Liver (tissue), 9 donors: Measurements from ENCODE around the gene UBE2S. TPM values are rescaled to one million over a fixed set of nuclear protein-coding genes. Genes with fewer than 3 reads are reported as not detected.

Experiments used
- DNase-seq: peaks from one replicate; pipeline ENCODE4 v3.0.0-alpha.2; 2017; ENCODE audit warnings: low spot score
- H3K27ac ChIP-seq, 2 donors: one replicate each; pipeline ENCODE4 v1.7.0; 2013; ENCODE audit warnings: inconsistent platforms in 2 of 2, low read length in 2 of 2, control low read depth in 1 of 2, low read depth in 1 of 2, mild to moderate bottlenecking in 1 of 2
- H3K27me3 ChIP-seq, 4 donors: one replicate each; pipeline versions ENCODE4 v1.6.1 to v1.7.0; 2013; ENCODE audit warnings: low read length in 3 of 4, inconsistent platforms in 1 of 4, mild to moderate bottlenecking in 1 of 4, moderate library complexity in 1 of 4; ENCODE audit not compliant: control insufficient read depth in 4 of 4, insufficient read depth in 4 of 4
- H3K36me3 ChIP-seq, 4 donors: one replicate each; pipeline versions ENCODE4 v1.6.1 to v1.7.0; 2013; ENCODE audit warnings: low read length in 3 of 4, mild to moderate bottlenecking in 3 of 4, low read depth in 1 of 4, moderate library complexity in 1 of 4; ENCODE audit not compliant: control insufficient read depth in 4 of 4, insufficient read depth in 3 of 4
- H3K4me1 ChIP-seq, 4 donors: one replicate each; pipeline versions ENCODE4 v1.6.1 to v1.7.0; 2013; ENCODE audit warnings: low read length in 3 of 4, mild to moderate bottlenecking in 3 of 4, moderate library complexity in 1 of 4; ENCODE audit not compliant: control insufficient read depth in 4 of 4, insufficient read depth in 4 of 4
- H3K4me3 ChIP-seq, 3 donors: one replicate each; pipeline versions ENCODE4 v1.6.1 to v1.7.0; 2013; ENCODE audit warnings: low read length in 3 of 3, control low read depth in 1 of 3, low read depth in 1 of 3, mild to moderate bottlenecking in 1 of 3
- H3K9ac ChIP-seq, 2 donors: one replicate each; pipeline ENCODE4 v1.7.0; 2013; ENCODE audit warnings: low read length in 2 of 2, mild to moderate bottlenecking in 2 of 2, moderate library complexity in 2 of 2, control low read depth in 1 of 2, low read depth in 1 of 2
- H3K9me3 ChIP-seq, 4 donors: one replicate each; pipeline versions ENCODE4 v1.6.1 to v1.7.0; 2013; ENCODE audit warnings: low read length in 3 of 4; ENCODE audit not compliant: control insufficient read depth in 4 of 4
- ATF3 ChIP-seq: IDR thresholded peaks from 2 replicates; pipeline ENCODE4 v1.6.1; 2016; ENCODE audit warnings: antibody characterized with exemption
- EGR1 ChIP-seq, 2 donors: IDR thresholded peaks; 2 replicates each; pipeline ENCODE4 v1.6.1; 2016 to 2018; ENCODE audit warnings: antibody characterized with exemption in 2 of 2, low read depth in 2 of 2
- FOXA1 ChIP-seq: IDR thresholded peaks from 2 replicates; pipeline ENCODE4 v1.6.1; 2016; ENCODE audit warnings: antibody characterized with exemption
- FOXA2 ChIP-seq: IDR thresholded peaks from 2 replicates; pipeline ENCODE4 v1.6.1; 2016; ENCODE audit warnings: antibody characterized with exemption
- GABPA ChIP-seq, 2 donors: IDR thresholded peaks in 1 of 2; conservative IDR thresholded peaks in 1 of 2; 2 replicates each; pipeline ENCODE4 v1.6.1; 2016; ENCODE audit warnings: antibody characterized with exemption in 2 of 2, mild to moderate bottlenecking in 1 of 2, moderate library complexity in 1 of 2
- HNF4A ChIP-seq, 2 donors: conservative IDR thresholded peaks; 2 replicates each; pipeline ENCODE4 v1.6.1; 2016; ENCODE audit warnings: antibody characterized with exemption in 2 of 2, mild to moderate bottlenecking in 2 of 2
- HNF4G ChIP-seq: IDR thresholded peaks from 2 replicates; pipeline ENCODE4 v1.6.1; 2016; ENCODE audit warnings: antibody characterized with exemption
- JUND ChIP-seq, 2 donors: IDR thresholded peaks; 2 replicates each; pipeline ENCODE4 v1.6.1; 2016; ENCODE audit warnings: antibody characterized with exemption in 2 of 2
- RAD21 ChIP-seq, 2 donors: IDR thresholded peaks; 2 replicates each; pipeline ENCODE4 v1.6.1; 2016; ENCODE audit warnings: antibody characterized with exemption in 2 of 2, mild to moderate bottlenecking in 2 of 2
- REST ChIP-seq: IDR thresholded peaks from 2 replicates; pipeline ENCODE4 v1.6.1; 2016; ENCODE audit warnings: antibody characterized with exemption, mild to moderate bottlenecking
- RXRA ChIP-seq, 2 donors: IDR thresholded peaks; 2 replicates each; pipeline ENCODE4 v1.6.1; 2017 to 2018; ENCODE audit warnings: antibody characterized with exemption in 2 of 2, mild to moderate bottlenecking in 1 of 2
- SP1 ChIP-seq: IDR thresholded peaks from 2 replicates; pipeline ENCODE4 v1.6.1; 2018; ENCODE audit warnings: antibody characterized with exemption, mild to moderate bottlenecking
- WGBS: extraction: QIAGEN DNeasy Blood & Tissue Kit; methylation state at CpG from one replicate; pipeline ENCODE4 v1.1.7; 2013; 5-methylcytosine and 5-hydroxymethylcytosine counted together
- polyA plus RNA-seq, 2 donors: library from polyadenylated mRNA; stranded (reverse) in 1 of 2; unstranded in 1 of 2; fragments of 200-250 nt in 1 of 2; fragments of >200 nt in 1 of 2; fragmentation: Nextera tagmentation in 1 of 2; extraction: Ambion mirVana in 1 of 2; gene quantifications; one replicate each; pipeline versions ENCODE4 v1.2.1 to v1.2.3, GENCODE V29; 2013 to 2015
- total RNA-seq, 2 donors: library from RNA; depleted of rRNA; stranded (reverse); fragments of >200 nt; gene quantifications; one replicate each; pipeline ENCODE4 v1.2.3, GENCODE V29; 2014
- TF ChIP-seq, protein P1 (sequence below): fragments of 150-350 bp; IDR thresholded peaks from 2 replicates; pipeline ENCODE4 v1.5.1; 2017; ENCODE audit warnings: improper control_type of control experiment, low read depth, low read length; ENCODE audit not compliant: missing input control
- TF ChIP-seq, protein P2 (sequence below): IDR thresholded peaks from 2 replicates; pipeline ENCODE4 v1.6.1; 2016; ENCODE audit warnings: antibody characterized with exemption
- TF ChIP-seq, protein P3 (sequence below): IDR thresholded peaks from 2 replicates; pipeline ENCODE4 v1.6.1; 2016; ENCODE audit warnings: antibody characterized with exemption
- donor health status: healthy.
- donor health status: healthy.
- donor health status: healthy.
- donor health status: healthy.
- donor health status: healthy.

The UBE2S gene
- total and polyA plus RNA-seq, 4 donors, result 5.2 to 95.2 (median 6.8) TPM

DNA sequence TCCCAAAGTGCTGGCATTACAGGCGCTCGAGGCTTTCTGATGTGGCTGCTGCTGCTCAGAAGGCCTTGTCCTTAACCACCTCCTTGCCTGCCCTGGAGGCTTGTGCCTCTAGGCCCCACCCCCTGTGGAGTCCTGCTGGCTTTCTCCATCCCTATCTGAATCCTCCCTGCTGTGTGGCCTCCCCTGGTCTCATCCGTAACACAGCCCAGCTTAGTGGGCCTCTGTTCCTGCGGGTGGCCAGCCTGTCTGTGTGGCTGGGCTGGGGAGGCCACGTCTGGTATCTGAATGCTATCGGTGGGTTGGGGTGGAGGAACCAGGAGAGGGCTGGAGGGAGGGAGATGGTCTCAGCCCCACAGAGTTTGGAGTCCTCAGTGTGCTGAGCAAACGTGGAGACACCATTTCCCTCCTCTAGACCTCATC lies 17.1 kb downstream of the UBE2S start:
- peaks cover 4 to 23% (median 19%) of the 10 kb centered on the region in 4 donors for H3K4me1 ChIP-seq
- no peaks in the 10 kb centered on the region for H3K27me3 ChIP-seq
- no peak overlapping the region for H3K27ac ChIP-seq
- H3K9ac ChIP-seq, result no peak overlapping the region
- WGBS, result 94% methylated on average over 7 of the region's 7 CpGs
- DNase-seq, result no peak
- H3K36me3 ChIP-seq, result peaks cover 10 to 30% (median 18%) of the 10 kb centered on the region in 4 donors
- no peak for TF ChIP-seq JUND (IDR thresholded peaks at IDR 0.05)
- no peak for TF ChIP-seq EGR1 (IDR thresholded peaks at IDR 0.05; ENCODE audit: low read depth in 2 of 2)
- TF ChIP-seq, protein P1, sequence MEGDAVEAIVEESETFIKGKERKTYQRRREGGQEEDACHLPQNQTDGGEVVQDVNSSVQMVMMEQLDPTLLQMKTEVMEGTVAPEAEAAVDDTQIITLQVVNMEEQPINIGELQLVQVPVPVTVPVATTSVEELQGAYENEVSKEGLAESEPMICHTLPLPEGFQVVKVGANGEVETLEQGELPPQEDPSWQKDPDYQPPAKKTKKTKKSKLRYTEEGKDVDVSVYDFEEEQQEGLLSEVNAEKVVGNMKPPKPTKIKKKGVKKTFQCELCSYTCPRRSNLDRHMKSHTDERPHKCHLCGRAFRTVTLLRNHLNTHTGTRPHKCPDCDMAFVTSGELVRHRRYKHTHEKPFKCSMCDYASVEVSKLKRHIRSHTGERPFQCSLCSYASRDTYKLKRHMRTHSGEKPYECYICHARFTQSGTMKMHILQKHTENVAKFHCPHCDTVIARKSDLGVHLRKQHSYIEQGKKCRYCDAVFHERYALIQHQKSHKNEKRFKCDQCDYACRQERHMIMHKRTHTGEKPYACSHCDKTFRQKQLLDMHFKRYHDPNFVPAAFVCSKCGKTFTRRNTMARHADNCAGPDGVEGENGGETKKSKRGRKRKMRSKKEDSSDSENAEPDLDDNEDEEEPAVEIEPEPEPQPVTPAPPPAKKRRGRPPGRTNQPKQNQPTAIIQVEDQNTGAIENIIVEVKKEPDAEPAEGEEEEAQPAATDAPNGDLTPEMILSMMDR, result no peak
- TF ChIP-seq REST, result no peak
- no peak for TF ChIP-seq HNF4A (conservative IDR thresholded peaks at IDR 0.05)
- TF ChIP-seq GABPA (IDR thresholded peaks at IDR 0.05 in 1 of 2, conservative IDR thresholded peaks at IDR 0.05 in 1 of 2), result no peak
- no peak for TF ChIP-seq FOXA2
- TF ChIP-seq ATF3, result no peak
- TF ChIP-seq, protein P2, sequence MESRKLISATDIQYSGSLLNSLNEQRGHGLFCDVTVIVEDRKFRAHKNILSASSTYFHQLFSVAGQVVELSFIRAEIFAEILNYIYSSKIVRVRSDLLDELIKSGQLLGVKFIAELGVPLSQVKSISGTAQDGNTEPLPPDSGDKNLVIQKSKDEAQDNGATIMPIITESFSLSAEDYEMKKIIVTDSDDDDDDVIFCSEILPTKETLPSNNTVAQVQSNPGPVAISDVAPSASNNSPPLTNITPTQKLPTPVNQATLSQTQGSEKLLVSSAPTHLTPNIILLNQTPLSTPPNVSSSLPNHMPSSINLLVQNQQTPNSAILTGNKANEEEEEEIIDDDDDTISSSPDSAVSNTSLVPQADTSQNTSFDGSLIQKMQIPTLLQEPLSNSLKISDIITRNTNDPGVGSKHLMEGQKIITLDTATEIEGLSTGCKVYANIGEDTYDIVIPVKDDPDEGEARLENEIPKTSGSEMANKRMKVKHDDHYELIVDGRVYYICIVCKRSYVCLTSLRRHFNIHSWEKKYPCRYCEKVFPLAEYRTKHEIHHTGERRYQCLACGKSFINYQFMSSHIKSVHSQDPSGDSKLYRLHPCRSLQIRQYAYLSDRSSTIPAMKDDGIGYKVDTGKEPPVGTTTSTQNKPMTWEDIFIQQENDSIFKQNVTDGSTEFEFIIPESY, result no peak
- no peak for TF ChIP-seq SP1
- TF ChIP-seq FOXA1, result no peak
- TF ChIP-seq, protein P3, sequence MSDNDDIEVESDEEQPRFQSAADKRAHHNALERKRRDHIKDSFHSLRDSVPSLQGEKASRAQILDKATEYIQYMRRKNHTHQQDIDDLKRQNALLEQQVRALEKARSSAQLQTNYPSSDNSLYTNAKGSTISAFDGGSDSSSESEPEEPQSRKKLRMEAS, result no peak
- no peak for TF ChIP-seq RAD21 (IDR thresholded peaks at IDR 0.05)
- TF ChIP-seq HNF4G, result no peak
- TF ChIP-seq RXRA (IDR thresholded peaks at IDR 0.05), result no peak
- H3K4me3 ChIP-seq, result no peak overlapping the region
- H3K9me3 ChIP-seq, result no peaks in the 10 kb centered on the region
